Heart left ventricle (tissue), 13 donors: ENCODE data around the gene TMEM178B.

Source experiments
- CTCF ChIP-seq, 12 donors: fragments of 200-600 bp; sonication (generic) in 4 of 12; IDR thresholded peaks; one replicate each; pipeline versions ENCODE4 v1.5.0 to v1.8.0; 2018 to 2022; ENCODE audit warnings: antibody characterized with exemption in 12 of 12, mild to moderate bottlenecking in 5 of 12
- POLR2A ChIP-seq, 2 donors: fragments of 450-650 bp; IDR thresholded peaks; one replicate each; pipeline ENCODE4 v1.6.1; 2017; ENCODE audit warnings: antibody characterized with exemption in 2 of 2, mild to moderate bottlenecking in 2 of 2, moderate library complexity in 2 of 2
- donor health status: ischemic (EF 13 %, LVEDD 7.1; RV severe dilation, severe dysfunction).
- donor health status: DM: no; HTN: yes; CAD: no.
- donor health status: DM: no; HTN: no; CAD: no.
- donor health status: ischemic (EF 25% LVEDD 6.9; RV normal size, moderate dysfunction).
- donor health status: ischemic (EF 25% LVEDD 5.7; RV mildly dilated, moderate dysfunction).
- donor health status: ischemic (EF 35%, LVEDD 5.7; RV mildly dilated, moderate dysfunction).
- donor health status: nonischemic (EF 11% LVEDD 7.7; RV severe dilation, severe dysfunction).
- donor health status: DM: yes; HTN: yes; CAD: no.
- donor health status: PGD.
- donor health status: ischemic (EF 29% LVEDD 5.4; RV normal size, mild dysfunction).
- donor health status: nonischemic (EF 23%, LVEDD 6.1; RV moderate dilation, normal function).

- no peak for TF ChIP-seq POLR2A (IDR thresholded peaks at IDR 0.05)
- TF ChIP-seq CTCF (IDR thresholded peaks at IDR 0.05): no peak
These were observed 45.1 kb upstream of the TMEM178B start for GRCh38 chr7:141028767-141029166.
